ENCODE data around the gene RAP1A.

RAP1A gene

GRCh38 chr1:111594306-111594693 lies 25.3 kb upstream of the RAP1A start:
- Mint-ChIP-seq H3K9me3 (no peaks in the 10 kb centered on the region), H3K27ac (peak overlapping the region; percentile 66 to 86 (median 70)), H3K27me3 (ENCODE audit: low read depth) (no peaks in the 10 kb centered on the region), H3K4me1 (peaks cover 36% of the 10 kb centered on the region), H3K4me3 (no peak overlapping the region), H3K36me3 (ENCODE audit: low read depth) (no peaks in the 10 kb centered on the region)
- TF ChIP-seq CTCF (IDR thresholded peaks at IDR 0.05; ENCODE audit: unreplicated experiment in 3 of 3), result no peak

GRCh38 chr1:111595807-111596206 lies 23.8 kb upstream of the RAP1A start:
- Mint-ChIP-seq H3K4me1 (peaks cover 45% of the 10 kb centered on the region), H3K27ac (no peak overlapping the region), H3K27me3 (ENCODE audit: low read depth) (no peaks in the 10 kb centered on the region)

GRCh38 chr1:111596499-111596898 lies 23.1 kb upstream of the RAP1A start:
- H3K36me3 Mint-ChIP-seq (ENCODE audit: low read depth), result no peaks in the 10 kb centered on the region
- no peaks in the 10 kb centered on the region for H3K9me3 Mint-ChIP-seq
- no peak for TF ChIP-seq CTCF (IDR thresholded peaks at IDR 0.05; ENCODE audit: unreplicated experiment in 3 of 3)
- no peaks in the 10 kb centered on the region for H3K27me3 Mint-ChIP-seq (ENCODE audit: low read depth)
- no peak overlapping the region for H3K4me3 Mint-ChIP-seq
- no peak overlapping the region for H3K27ac Mint-ChIP-seq
- H3K4me1 Mint-ChIP-seq, result peaks cover 43% of the 10 kb centered on the region

More at GRCh38 chr1:111595807-111596206, 23.8 kb upstream of the RAP1A start:
- H3K9me3 Mint-ChIP-seq, result no peaks in the 10 kb centered on the region
- no peak for TF ChIP-seq CTCF (IDR thresholded peaks at IDR 0.05; ENCODE audit: unreplicated experiment in 3 of 3)
- H3K36me3 Mint-ChIP-seq (ENCODE audit: low read depth), result no peaks in the 10 kb centered on the region
- H3K4me3 Mint-ChIP-seq, result no peak overlapping the region

- H3K36me3 Mint-ChIP-seq (ENCODE audit: low read depth), result no peaks in the 10 kb centered on the region
- H3K4me3 Mint-ChIP-seq, result no peak overlapping the region
- TF ChIP-seq CTCF (IDR thresholded peaks at IDR 0.05; ENCODE audit: unreplicated experiment in 3 of 3), result no peak
- H3K9me3 Mint-ChIP-seq, result no peaks in the 10 kb centered on the region
- no peaks in the 10 kb centered on the region for H3K27me3 Mint-ChIP-seq (ENCODE audit: low read depth)
- H3K4me1 Mint-ChIP-seq, result peaks cover 34% of the 10 kb centered on the region
- H3K27ac Mint-ChIP-seq, result peak overlapping the region in 2 of 3 experiments; percentile 60 to 80
Measured at GRCh38 chr1:111597426-111597825, 22.2 kb upstream of the RAP1A start.

- no peaks in the 10 kb centered on the region for H3K36me3 Mint-ChIP-seq (ENCODE audit: low read depth)
- H3K4me3 Mint-ChIP-seq, result no peak overlapping the region
- TF ChIP-seq CTCF (IDR thresholded peaks at IDR 0.05; ENCODE audit: unreplicated experiment in 3 of 3), result no peak
- H3K27me3 Mint-ChIP-seq (ENCODE audit: low read depth), result no peaks in the 10 kb centered on the region
- H3K9me3 Mint-ChIP-seq, result no peaks in the 10 kb centered on the region
- H3K27ac Mint-ChIP-seq, result peak overlapping the region in 1 of 3 experiments; percentile 60
- H3K4me1 Mint-ChIP-seq, result peaks cover 22% of the 10 kb centered on the region
Measured at GRCh38 chr1:111598544-111598943, 21.0 kb upstream of the RAP1A start.
